HG03066 (cell line): ENCODE data around the gene RPL28.
"Not testable (repeated sequence)": the region's sequence is repeated elsewhere in the genome, so short reads cannot be mapped to it uniquely, and the experiment has no call there.

Experiments
- ATAC-seq: cut with Tn5 transposase; IDR thresholded peaks from one replicate; pipeline ENCODE4 v1.9.1; 2021; ENCODE audit warnings: low read depth; ENCODE audit not compliant: unreplicated experiment

Gene RPL28

DNA sequence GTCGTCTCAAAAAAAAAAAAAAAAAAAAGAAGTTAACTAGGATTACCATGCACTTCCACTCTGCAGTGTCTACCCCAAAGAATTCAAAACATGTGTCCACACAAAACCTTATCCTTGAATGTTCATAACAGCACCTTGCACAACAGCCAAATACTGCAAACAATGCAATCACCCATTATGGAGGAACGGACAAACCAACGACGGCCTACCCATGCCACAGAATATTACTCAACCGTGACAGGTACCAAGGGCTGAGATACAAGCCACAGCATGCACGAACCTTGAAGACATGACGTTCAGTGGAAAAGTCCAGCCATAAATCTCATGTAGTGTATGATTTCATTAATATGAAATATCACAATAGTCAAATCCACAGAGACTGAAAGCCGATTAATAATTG, 60.3 kb downstream of the RPL28 start:
- no peak for ATAC-seq

DNA sequence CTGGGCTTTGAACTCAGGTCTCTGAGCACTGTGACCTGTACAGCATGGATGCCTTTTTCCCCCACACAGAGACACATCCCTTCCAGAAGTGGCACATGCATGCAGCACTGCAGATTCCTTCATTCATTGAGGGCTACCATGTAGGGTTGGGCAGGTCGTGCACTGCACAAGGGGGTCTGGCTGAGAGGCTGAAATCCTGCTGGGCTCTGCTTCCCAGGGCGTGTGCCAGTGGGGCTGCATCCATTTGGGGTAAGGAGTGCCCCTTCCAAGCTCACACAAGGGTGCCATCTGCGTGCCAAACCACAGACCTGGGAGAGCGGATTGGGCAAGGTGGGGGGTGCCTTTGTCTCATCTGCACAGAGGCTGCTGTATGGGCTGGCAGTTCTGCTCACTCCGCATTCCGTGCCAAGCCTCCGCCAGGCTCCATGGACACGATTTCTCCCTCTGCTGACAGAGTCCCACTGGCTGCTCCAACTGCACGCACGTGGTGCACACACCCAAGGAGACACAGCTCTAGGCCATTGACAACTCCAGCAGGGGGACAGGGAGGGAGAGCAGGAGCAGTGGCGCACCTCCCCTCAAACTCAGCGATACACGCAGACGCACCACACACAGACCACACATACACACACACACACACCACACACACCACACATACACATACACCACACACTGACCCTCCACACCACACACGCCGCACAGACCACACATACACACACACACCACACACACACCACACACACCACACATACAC, 61.9 kb downstream of the RPL28 start:
- ATAC-seq = no peak

DNA sequence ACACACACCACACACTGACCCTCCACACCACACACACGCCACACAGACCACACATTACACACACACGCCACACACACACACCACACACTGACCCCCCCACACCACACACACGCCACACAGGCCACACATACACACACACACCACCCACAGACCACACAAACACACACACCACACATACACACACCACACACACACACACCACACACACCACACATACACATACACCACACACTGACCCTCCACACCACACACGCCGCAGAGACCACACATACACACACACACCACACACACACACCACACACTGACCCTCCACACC, 62.4 kb downstream of the RPL28 start:
- ATAC-seq = not testable (repeated sequence)

DNA sequence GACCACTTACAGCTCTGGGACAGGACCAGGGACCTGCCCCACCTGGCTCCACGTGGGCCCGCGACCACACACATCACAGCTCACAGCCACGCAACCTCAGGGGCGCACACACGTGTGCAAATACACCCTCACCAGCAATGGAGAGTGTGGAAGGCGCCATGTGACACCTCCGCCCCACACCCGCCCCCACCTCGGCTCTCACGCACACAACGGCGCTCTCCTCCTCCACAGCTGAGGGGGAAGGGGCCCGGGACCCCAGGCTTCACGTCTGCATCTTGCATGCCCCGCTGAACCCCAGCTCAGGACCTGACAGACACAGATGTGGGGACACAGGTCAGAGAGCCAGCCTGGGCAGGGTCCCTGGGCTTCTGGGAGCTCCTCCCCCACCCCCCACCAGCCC, 63.7 kb downstream of the RPL28 start:
- ATAC-seq = no peak

DNA sequence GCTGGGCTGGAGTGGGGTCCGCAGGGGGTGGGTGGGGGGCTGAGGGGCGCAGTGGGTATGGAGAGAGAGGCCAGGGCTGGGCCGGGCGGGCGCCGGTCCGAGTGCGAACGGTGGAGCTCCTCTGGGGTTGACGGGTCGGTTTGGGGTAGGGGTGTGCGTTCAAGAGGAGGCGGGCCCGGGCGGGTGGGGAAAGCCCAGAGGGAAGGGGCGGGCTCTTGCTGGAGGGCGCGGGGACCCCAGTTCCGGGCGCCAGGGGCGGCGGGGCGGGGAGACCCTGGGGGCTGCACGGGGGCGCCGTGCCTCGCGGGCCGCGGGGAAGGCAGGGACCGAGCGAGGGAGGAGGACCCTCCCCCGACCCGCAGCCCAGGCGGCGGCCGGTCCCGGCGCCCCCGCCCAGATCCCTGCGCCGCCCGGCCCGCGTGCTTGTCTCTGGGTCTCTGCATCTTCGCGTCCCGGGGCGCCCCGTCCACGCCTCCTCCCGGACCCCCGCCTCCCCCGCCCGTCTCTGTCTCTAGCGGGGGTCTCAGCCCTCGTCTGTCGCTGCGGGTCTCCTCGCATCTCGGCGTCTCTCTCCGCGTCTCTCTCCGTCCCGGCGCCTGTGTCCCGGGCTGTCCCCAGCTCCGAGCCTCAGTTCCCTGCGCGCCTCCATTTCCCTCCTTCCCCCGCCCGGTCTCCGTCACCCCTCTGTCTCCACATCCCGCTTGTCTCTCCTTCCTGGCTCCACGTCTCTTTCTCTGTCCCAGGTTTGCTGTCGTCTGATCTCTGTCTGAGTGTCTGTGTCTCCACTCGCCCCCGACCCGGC, 65.6 kb downstream of the RPL28 start:
- ATAC-seq = no peak

DNA sequence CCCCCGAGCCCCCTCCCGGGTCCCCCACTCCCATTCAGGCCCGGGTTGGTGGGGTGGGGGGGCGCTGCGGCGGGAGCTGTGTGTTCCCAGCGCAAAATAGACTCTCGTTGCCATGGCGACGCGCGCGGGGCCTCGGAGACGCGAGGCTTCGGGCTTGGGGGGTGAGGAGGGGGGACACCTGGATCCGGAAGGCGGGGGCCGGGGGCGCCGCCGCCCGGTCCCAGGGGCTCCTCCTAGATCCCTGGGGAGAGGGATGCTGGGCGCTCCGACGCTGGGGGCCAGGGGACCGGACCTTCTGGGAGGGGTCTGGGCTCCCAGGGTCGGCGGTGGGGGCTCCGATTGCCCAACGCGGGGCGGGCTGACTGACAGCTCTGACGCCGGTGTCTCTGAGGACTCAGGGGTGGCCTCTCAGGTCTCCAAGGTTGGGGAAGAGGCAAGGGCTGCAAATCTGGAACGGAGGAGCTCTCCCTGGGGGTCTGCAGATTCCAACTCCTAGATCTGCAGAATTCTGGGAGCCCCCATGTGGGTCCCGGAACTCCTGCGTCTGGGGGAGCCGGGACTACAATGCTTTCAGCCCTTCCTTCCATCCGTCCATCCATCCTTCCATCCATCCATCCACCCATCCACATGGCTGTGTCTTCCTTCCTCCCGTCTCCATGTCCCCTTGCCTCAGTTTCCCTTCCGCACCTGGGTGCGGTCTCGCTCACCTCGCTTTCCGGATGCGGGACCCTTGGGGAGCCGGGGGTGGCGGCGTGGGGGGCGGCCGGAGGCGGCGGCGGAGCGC, 66.4 kb downstream of the RPL28 start:
- ATAC-seq = no peak
